OCI-LY1 (cell line): Measurements from ENCODE around the gene F5.

Experiments used
- CTCF ChIP-seq: fragments of 200-600 bp; sonication (generic), shearing (Covaris generic); IDR thresholded peaks from 2 replicates; pipeline ENCODE4 v1.5.1; 2017; ENCODE audit warnings: mild to moderate bottlenecking, antibody characterized with exemption, low read length, moderate library complexity, mixed read lengths
- EZH2 ChIP-seq: fragments of 200-600 bp; sonication (generic), shearing (Covaris generic); IDR thresholded peaks from 2 replicates; pipeline ENCODE4 v1.8.0; 2017; ENCODE audit warnings: borderline replicate concordance, mixed run types, mild to moderate bottlenecking, antibody characterized with exemption, low read length, moderate library complexity, mixed read lengths

DNA sequence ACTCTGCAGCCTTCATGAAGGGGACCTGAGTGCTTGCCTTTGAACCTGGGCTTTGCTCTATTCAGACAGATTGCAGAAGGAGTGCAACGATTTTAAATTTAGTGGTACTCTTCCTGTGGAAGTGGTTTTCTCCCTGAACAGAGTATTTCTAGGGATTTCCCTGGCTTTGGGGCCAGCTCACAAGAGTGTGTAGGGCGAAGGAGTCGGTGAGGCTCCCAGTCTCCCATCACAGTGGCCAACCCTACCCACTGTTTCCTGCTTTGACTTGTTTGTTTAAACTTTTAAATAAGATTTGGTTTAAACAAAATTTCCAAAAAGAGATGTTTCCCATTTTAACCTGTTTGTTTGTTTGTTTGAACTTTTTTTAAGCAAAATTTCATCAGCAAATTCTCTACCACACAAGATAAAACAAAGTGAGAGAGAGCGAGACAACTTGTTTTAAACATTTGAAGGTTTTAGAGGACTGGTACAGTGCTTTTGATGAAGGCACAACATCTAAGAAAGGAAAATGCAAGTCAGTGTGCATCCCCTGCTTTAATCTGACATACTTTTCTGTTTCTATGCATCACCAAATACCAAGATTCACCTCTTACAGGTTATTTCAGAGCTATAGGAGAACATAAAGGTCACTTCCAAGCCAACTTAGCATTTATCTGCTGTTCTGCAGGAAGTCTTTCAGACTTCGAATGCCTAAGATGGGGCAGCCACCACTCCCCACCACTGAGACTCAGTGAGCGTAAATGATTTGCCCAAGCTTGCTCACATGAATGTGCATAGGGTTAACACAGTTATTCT lies 37.0 kb upstream of the F5 start:
- TF ChIP-seq CTCF (no peak), EZH2 (no peak)
